NCI-H2196 (cell line): Measurements from ENCODE around the gene TTK.
"Not testable (repeated sequence)": the region's sequence is repeated elsewhere in the genome, so short reads cannot be mapped to it uniquely, and the experiment has no call there.

Experiments
- DNase-seq: peaks from one replicate; lab custom pipeline; 2025; ENCODE audit not compliant: unreplicated experiment; lab: John Stamatoyannopoulos, UW

TTK gene

DNA sequence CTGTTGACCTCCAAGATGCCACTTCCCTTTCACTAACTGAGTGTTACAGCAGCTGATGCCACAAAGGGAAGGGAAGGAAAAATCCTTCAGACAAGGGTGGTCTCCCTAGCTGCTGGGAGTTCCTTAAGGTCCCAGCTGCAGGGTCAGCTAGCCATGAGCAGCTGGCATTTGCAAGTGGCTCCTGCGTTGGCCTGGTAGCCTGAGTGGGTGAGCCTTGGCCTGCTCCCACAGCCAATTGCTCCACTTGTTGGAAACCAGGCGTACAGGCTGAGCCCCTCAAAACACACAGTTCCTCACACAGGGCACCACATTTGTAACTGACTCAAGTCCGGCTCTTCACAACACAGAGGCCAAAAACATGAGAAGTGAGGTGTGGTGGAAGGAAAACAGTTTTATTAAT lies 16.7 kb downstream of the TTK start:
- DNase-seq: no peak

DNA sequence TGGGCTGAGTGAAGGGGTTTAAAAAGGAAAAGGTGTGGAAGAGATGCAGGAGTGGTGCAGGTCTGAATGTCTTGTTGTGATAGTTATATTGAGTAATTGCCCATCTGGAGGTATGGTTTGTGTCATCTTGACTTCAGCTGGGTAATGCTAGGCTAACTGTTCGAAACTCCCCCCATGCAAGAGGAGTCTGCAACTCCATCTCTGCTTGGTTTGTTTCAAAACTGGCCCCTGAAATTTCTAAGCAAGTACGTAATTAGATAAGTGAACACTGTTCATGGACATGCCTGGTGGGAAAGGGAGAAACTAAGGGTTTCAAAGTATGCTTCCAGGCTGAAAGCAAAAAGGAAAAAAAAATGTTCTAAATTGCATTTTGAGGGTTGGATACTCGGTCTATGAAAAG lies 17.1 kb downstream of the TTK start:
- DNase-seq: no peak

DNA sequence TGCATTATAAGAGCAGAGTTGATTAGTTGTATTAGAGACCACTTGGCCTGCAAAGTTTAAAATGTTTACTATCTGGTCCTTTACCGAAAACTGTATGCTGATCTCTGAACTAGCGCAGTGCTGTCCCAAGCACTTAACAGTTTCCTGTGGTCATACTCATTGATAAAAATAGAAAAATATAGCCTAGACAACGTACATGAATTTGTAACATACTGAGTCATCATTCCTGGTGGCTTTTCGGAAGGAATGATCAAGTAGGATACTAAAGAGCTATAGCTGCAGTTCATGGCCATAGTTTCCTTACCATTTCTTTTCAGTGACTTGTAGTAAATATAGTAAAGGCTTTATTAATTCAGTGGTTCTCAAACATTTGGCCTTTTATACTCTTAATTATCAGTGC lies 18.4 kb downstream of the TTK start:
- no peak for DNase-seq

DNA sequence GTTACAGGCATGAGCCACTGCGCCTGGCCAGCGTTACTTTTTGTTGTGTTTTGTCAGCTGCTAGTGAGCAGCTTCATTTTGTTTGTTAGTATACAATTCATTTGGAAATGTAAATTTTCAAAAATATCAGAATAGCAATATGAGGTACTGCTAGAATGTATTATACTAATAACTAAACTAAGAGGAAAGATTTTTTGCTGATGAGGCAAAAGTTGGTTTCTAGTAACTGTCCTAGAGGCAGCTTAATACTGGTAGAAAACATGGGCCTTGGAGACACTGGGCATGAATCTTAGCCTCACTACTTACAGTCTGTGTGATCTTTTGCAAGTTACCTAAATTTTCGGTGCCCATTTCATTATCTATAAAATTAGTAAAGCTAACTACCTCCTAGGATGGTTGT lies 24.1 kb downstream of the TTK start:
- DNase-seq: no peak

DNA sequence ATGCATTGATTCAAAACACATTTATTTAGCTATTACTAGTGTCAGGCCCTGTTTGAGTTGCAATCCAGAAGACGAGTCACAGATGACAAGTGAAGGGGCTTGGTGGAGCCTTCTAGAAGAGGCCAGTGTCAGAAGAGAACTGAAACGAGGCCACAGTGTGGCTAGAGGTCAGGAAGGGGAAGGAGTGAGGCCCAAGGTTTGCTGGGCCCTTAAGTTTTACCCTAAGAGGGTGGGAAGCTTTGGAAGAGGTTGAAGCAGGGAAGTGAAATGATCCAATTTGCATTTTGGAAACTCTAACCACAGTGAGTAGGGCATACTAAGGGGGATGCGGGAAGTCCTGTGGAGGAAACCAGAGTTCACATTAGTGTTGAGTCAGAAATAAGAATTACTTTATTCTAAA lies 25.0 kb downstream of the TTK start:
- no peak for DNase-seq

DNA sequence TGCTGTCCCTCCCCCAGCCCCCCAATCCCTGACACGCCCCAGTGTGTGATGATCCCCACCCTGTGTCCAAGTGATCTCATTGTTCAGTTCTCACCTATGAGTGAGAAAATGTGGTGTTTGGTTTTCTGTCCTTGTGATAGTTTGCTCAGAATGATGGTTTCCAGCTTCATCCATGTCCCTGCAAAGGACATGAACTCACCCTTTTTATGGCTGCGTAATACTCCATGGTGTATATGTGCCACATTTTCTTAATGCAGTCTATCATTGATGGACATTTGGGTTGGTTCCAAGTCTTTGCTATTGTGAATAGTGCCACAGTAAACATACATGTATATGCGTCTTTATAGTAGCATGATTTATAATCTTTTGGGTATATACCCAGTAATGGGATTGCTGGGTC lies 43.8 kb downstream of the TTK start:
- not testable (repeated sequence) for DNase-seq

DNA sequence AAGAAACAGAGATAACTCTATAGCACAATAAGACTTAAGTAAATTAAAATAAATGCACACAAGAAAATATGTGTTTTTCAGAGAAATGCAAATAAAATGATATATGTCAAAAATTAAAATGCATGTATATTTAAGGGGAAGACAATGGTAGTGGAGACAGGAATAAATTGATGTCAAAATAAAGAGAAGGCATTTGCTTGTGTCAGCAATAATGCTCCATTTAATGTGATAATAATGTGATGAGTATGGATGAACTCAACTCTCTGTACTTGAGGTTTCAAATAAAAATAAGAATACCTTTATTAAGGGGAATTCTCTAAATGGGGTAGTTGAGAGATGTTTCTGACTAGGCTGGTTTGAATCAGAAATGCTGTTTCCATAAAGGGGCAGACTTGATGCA lies 56.3 kb downstream of the TTK start:
- no peak for DNase-seq

DNA sequence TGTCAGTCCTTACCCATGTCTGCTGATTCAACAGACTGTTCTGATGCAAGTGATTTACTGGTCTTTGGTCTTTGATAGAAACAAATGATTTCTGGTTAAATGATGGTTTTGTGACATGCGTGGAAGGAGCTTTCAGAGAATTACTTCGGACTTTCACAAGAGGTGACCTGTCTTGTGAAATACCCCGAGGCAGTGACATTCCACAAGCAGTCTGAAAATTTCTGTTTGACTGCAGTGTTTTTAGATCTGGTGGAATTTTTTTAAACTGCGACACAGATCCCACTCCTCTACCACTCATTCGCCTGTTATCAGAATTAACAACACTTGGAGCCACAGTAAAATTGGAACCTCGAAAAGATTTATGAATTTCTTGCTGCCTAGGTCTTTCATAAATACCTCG lies 63.7 kb downstream of the TTK start:
- not testable (repeated sequence) for DNase-seq

DNA sequence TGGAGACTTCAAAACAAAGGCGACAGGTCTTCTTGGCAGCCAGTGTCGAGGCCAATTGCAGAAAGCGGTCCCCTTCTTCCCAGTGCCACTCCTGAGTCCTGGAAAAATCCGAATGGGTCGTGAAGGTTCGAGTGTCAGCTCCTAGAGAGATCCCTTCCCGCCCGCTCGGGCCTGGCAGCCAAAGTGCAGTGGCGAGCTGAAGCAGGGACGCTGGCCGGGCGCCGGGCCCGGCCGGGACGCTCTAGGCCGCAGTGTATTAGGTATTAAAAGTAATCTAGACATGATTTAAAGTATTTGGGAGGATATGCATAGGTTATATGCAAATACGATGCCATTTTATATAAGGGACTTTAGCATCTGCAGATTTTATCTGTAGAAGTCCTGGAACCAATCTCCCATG lies 66.0 kb downstream of the TTK start:
- not testable (repeated sequence) for DNase-seq

DNA sequence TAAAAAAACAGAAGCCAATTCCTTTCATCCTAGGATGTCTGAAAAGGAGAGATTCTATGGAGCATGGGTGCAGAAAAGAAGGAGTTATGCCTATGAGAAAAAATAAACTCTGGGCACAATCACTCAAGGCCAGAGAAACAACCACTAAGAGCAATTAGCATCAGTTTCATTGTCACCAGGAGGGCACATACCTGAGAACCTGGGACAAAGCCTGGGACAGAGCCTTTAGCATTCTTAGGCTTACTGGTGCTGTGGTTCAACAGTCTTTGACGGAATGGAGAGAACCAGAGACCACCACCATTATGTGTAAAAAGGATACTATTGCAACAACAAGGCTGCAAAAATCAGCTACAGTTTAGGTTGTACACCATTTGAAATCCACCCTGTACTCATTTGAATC lies 72.6 kb downstream of the TTK start:
- DNase-seq: no peak

DNA sequence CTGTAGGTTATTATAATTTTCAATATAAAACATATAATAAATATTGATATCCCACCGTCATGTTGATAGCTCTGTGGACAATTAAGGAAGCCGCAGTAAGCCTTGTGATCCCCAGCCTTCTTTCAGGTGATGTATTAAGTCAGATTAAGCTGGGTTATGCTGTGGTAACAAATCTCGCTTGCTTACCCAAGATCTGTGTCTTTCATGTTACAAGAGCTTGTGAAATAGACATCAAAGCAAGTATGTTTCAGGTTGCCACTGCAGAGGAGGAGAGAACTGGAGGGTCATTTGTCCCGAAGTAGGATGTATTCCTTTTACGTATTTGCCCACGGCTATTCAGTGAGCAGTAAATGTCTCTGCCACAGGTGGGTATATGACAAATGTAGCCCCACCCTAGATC lies 84.2 kb downstream of the TTK start:
- no peak for DNase-seq

DNA sequence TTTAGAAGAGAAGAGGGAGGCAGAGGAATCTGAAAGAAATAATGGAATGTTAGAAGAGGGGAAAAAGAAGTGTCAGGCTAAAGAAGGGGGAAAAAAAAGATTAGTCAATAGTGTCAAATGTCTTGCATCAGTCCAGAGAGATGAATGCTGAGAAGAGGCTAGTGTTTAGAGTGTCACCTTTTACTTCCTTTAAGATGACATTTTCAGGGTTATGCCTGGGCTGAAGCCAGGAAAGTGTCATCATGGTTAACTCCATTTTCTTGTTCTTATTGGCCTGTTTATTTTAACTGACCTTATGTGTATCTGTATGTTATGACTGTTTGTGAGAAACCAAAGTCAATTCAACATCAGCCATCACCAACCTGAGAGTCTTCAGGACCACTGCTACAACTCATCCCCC lies 87.1 kb downstream of the TTK start:
- no peak for DNase-seq
